Mesothelial cell of epicardium (in vitro differentiated cells): ENCODE data around the gene ADORA2A. TPM values are rescaled to one million over a fixed set of nuclear protein-coding genes. Genes with fewer than 3 reads are reported as not detected.

ENCODE experiments used
- DNase-seq, 2 experiments: peaks; one replicate each; pipeline ENCODE4 v3.0.0; 2021; ENCODE audit warnings: low spot score in 2 of 2; ENCODE audit not compliant: unreplicated experiment in 2 of 2
- H3K27ac Mint-ChIP-seq: 2 replicates; pipeline ENCODE4 v1.8.0; 2021; ENCODE audit warnings: mixed read lengths
- H3K27me3 Mint-ChIP-seq: 2 replicates; pipeline ENCODE4 v1.8.0; 2021; ENCODE audit warnings: low read depth, mixed read lengths
- H3K36me3 Mint-ChIP-seq: 2 replicates; pipeline ENCODE4 v1.8.0; 2021; ENCODE audit warnings: mixed read lengths
- H3K4me1 Mint-ChIP-seq: 2 replicates; pipeline ENCODE4 v1.8.0; 2021; ENCODE audit warnings: mixed read lengths
- H3K4me3 Mint-ChIP-seq: 2 replicates; pipeline ENCODE4 v1.8.0; 2021; ENCODE audit warnings: mild to moderate bottlenecking, moderate library complexity, mixed read lengths
- H3K9me3 Mint-ChIP-seq: 2 replicates; pipeline ENCODE4 v1.8.0; 2021; ENCODE audit warnings: mixed read lengths
- total RNA-seq: library from RNA; stranded (reverse); gene quantifications from 3 replicates; pipeline ENCODE4 v1.2.1, GENCODE V29; 2021
- TF ChIP-seq, protein P1 (sequence below): fragments of 200-600 bp; sonication (generic); IDR thresholded peaks from one replicate; pipeline ENCODE4 v1.5.0; 2021; ENCODE audit warnings: antibody characterized with exemption; ENCODE audit not compliant: unreplicated experiment

The ADORA2A gene
- total RNA-seq, 1 donor from 2014 or later: 10.8 TPM

DNA sequence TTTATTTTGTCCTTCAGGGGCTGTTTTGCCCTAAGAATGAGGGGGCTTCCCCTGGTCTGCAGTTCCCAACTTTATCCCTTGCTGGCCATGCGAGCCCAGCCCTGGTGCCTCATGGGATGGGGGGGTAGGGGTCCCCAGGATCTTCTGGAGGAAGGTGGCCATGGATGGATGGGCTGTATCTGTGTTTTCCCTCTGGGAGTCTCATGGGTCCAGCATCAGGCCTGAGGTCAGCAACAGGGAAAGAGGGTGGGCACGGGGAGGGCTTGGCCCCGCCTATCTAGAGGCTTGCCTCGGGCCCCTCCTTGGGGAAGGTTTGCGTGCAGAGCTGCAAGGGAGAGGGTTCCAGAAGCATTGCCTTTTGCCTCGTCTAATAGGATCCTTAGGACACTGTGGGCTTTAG lies 10.8 kb upstream of the ADORA2A start:
- Mint-ChIP-seq H3K4me3 (no peak overlapping the region), H3K27ac (no peak overlapping the region), H3K27me3 (peaks cover 4% of the 10 kb centered on the region), H3K36me3 (peaks cover 10% of the 10 kb centered on the region), H3K4me1 (no peaks in the 10 kb centered on the region), H3K9me3 (no peaks in the 10 kb centered on the region)
- TF ChIP-seq, protein P1, sequence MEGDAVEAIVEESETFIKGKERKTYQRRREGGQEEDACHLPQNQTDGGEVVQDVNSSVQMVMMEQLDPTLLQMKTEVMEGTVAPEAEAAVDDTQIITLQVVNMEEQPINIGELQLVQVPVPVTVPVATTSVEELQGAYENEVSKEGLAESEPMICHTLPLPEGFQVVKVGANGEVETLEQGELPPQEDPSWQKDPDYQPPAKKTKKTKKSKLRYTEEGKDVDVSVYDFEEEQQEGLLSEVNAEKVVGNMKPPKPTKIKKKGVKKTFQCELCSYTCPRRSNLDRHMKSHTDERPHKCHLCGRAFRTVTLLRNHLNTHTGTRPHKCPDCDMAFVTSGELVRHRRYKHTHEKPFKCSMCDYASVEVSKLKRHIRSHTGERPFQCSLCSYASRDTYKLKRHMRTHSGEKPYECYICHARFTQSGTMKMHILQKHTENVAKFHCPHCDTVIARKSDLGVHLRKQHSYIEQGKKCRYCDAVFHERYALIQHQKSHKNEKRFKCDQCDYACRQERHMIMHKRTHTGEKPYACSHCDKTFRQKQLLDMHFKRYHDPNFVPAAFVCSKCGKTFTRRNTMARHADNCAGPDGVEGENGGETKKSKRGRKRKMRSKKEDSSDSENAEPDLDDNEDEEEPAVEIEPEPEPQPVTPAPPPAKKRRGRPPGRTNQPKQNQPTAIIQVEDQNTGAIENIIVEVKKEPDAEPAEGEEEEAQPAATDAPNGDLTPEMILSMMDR: no peak
- DNase-seq: no peak

DNA sequence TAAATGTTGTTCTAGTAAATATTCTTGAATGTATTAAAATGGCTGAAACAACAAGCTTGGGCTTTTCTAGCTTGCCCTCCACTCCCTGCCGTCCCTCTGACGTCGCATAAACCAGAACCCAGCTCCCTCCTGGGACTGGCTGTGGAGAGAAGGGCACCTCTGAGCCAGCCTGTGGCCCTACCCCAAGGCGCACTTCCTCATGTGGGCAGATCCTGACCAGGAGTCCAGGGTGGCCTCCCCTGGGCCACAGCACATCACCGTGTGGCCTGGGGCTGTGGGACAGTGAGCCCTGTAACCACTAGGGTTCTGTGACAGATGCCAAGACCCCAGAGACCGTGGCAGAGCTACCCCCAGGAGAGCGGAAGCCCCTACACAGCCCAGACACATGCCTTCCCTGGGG lies 10.2 kb upstream of the ADORA2A start:
- Mint-ChIP-seq H3K4me3 (no peak overlapping the region), H3K27me3 (peaks cover 4% of the 10 kb centered on the region), H3K4me1 (no peaks in the 10 kb centered on the region), H3K27ac (no peak overlapping the region), H3K9me3 (no peaks in the 10 kb centered on the region), H3K36me3 (peaks cover 9% of the 10 kb centered on the region)
- DNase-seq: no peak
- TF ChIP-seq, protein P1: no peak

DNA sequence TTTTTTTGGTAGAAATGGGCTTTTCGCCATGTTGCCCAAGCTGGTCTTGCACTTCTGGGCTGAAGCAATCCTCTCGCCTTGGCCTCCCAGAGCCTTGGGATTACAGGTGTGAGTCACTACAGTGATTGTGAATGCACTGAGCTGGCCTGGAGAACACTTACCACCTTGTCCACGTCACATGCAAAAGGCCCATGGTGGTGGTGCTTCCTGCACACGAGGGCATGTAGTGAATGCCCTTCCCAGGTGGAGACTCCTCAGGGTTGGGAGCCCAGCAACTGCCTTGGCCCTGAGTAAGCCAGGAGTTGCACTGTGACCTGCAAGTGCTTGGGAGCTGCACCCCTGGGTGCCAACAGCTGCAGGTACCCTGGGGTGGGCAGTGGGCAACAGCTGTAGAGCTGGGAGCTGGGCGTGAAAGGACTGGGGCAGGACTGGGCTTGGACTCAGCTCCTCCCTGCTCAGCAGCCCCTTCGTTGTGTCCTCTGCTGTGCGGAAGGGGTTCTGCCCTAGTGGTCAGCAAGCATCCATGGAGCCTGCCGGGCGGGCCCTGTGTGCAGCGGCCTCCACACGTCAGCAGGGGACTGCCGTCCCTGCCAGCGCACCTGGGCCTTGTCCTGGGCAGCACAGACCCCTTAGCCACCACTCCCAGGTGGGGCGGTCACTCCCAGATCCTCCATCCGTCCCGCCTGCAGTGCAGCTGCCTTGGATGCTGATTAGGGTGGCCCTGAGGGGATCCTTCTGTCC lies 9.3 kb upstream of the ADORA2A start:
- TF ChIP-seq, protein P1: no peak
- Mint-ChIP-seq H3K27me3 (peaks cover 9% of the 10 kb centered on the region), H3K36me3 (peaks cover 5% of the 10 kb centered on the region), H3K4me3 (no peak overlapping the region), H3K27ac (no peak overlapping the region), H3K4me1 (peaks cover 4% of the 10 kb centered on the region), H3K9me3 (no peaks in the 10 kb centered on the region)
- DNase-seq: no peak

DNA sequence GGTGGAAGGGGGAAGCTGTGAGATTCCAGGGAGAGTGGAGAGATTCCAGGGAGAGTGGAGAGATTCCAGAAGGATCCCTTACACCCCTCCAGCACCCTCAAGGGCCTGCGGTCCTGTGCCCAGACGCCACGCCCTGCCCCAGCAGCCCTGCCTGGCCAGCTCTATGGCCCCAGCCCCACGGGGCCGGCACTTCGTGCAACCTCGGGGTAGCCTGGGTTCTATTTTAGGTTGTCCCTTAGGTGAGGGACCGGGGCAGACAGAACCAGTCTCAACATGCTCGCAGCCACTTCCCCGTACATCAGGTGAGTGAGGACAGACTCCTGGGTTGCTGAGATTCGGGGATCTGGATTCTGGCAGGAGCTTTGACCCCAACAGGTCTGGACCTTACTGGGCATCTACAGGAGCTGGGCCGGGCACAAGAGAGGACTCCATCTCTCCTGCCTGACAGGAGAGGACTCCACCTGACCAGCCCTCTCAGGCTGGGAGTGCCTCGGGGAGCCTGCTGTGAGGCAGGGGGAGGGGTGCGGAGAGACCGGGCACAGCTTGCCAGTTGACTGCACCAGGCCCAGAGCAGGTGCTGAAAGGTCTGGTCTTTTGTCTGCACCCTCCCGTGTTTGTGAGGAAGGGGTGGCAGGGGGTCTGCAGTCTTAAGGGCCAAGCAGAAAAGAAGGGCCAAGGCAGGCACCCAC lies 8.5 kb upstream of the ADORA2A start:
- Mint-ChIP-seq H3K27ac (no peak overlapping the region), H3K27me3 (peaks cover 9% of the 10 kb centered on the region)
- no peak for DNase-seq

DNA sequence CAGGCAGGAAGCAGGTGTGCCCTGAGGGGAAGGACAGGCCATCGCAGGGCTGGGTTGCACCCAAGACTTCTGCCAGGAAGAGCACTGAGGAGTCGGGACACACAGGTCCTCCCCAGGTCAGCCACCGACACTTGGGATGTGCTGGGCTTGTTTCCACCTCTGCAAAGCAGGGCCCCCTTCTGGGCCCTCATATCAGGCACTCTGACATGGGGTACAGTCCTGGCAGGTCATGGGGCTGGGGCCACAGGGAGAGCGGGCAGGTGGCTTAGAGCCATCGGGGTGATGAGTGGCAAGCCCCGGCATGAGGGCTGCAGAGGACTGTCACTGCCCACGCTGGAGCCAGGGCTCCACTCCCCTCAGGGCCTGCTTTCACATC lies 7.9 kb upstream of the ADORA2A start:
- Mint-ChIP-seq H3K27ac (no peak overlapping the region), H3K9me3 (no peaks in the 10 kb centered on the region), H3K4me1 (peaks cover 4% of the 10 kb centered on the region), H3K27me3 (peaks cover 11% of the 10 kb centered on the region), H3K4me3 (no peak overlapping the region), H3K36me3 (peaks cover 2% of the 10 kb centered on the region)
- TF ChIP-seq, protein P1: no peak
- no peak for DNase-seq

More for the DNA sequence above, 8.5 kb upstream of the ADORA2A start:
- TF ChIP-seq, protein P1: no peak
- Mint-ChIP-seq H3K4me1 (peaks cover 4% of the 10 kb centered on the region), H3K9me3 (no peaks in the 10 kb centered on the region), H3K36me3 (peaks cover 4% of the 10 kb centered on the region), H3K4me3 (no peak overlapping the region)
